Left lung (tissue), 10 donors: ENCODE data around the gene C2orf72. TPM values are rescaled to one million over a fixed set of nuclear protein-coding genes. Genes with fewer than 3 reads are reported as not detected.

Experiments
- ATAC-seq: fragments of 200-7000 bp; cut with Tn5 transposase; one replicate; pipeline ENCODE4 v1.9.1; 2020; ENCODE audit warnings: moderate library complexity
- DNase-seq, 4 donors: peaks; one replicate each; pipeline ENCODE4 v3.0.0-alpha.2; 2013 to 2020
- H3K27ac ChIP-seq, 2 donors: fragments of 200-600 bp; sonication (generic) in 1 of 2; one replicate each; pipeline versions ENCODE4 v1.5.0 to v1.8.0; 2020 to 2021
- H3K27me3 ChIP-seq, 2 donors: fragments of 200-600 bp; sonication (generic) in 1 of 2; one replicate each; pipeline versions ENCODE4 v1.5.0 to v1.8.0; 2020 to 2021
- H3K36me3 ChIP-seq, 2 donors: fragments of 200-600 bp; sonication (generic) in 1 of 2; one replicate each; pipeline versions ENCODE4 v1.5.0 to v1.8.0; 2020 to 2021
- H3K4me1 ChIP-seq, 2 donors: fragments of 200-600 bp; one replicate each; pipeline ENCODE4 v1.8.0; 2021
- H3K4me3 ChIP-seq, 2 donors: fragments of 200-600 bp; sonication (generic) in 1 of 2; one replicate each; pipeline versions ENCODE4 v1.5.0 to v1.8.0; 2020 to 2021; ENCODE audit warnings: mild to moderate bottlenecking in 1 of 2
- H3K9me3 ChIP-seq, 2 donors: fragments of 200-600 bp; sonication (generic) in 1 of 2; one replicate each; pipeline versions ENCODE4 v1.5.0 to v1.8.0; 2020 to 2021
- CTCF ChIP-seq, 2 donors: fragments of 200-600 bp; sonication (generic) in 1 of 2; IDR thresholded peaks; one replicate each; pipeline versions ENCODE4 v1.5.0 to v1.8.0; 2021; ENCODE audit warnings: antibody characterized with exemption in 2 of 2
- intact Hi-C, 2 donors: fragments of 100-400 bp; cut with DNase I; formaldehyde crosslinking; loops; one replicate each; pipeline versions ENCODE4 v1.11.2 to v1.14.2; 2022
- polyA plus RNA-seq, 6 donors: library from polyadenylated mRNA; unstranded; fragments of 120-200 nt; gene quantifications; one replicate each; pipeline ENCODE4 v1.2.1, GENCODE V29; 2013; ENCODE audit not compliant: insufficient read length in 6 of 6
- total RNA-seq, 2 donors: library from RNA; stranded (reverse); fragmentation: NEBNext Ultra II Directional; extraction: Animal tissue kit (Norgen Biotek cat#: 25700); gene quantifications; one replicate each; pipeline ENCODE4 v1.2.1, GENCODE V29; 2021
- donor health status: DM: no; HTN: yes; CAD: no.
- donor health status: DM: no; HTN: no; CAD: no.

The C2orf72 gene
- total and polyA plus RNA-seq, 8 donors: 0.21 to 1.1 (median 0.53) TPM

- H3K27me3 ChIP-seq: peaks cover 46 to 94% of the 10 kb centered on the region in 2 donors
Observed at GRCh38 chr2:231036578-231037106, 681 bp upstream of the C2orf72 start.

GRCh38 chr2:231037731-231038482 is 584 bp downstream of the C2orf72 start:
- no peak for DNase-seq
- peak; percentile 47 for ATAC-seq
- intact Hi-C loops: no loop called here
- Histone ChIP-seq H3K27ac (no peak overlapping the region), H3K27me3 (peaks cover 46 to 92% of the 10 kb centered on the region in 2 donors), H3K4me3 (no peak overlapping the region), H3K36me3 (no peaks in the 10 kb centered on the region), H3K4me1 (peaks cover 0 to 3% of the 10 kb centered on the region in 2 donors), H3K9me3 (no peaks in the 10 kb centered on the region)
- no peak for TF ChIP-seq CTCF (IDR thresholded peaks at IDR 0.05)

More at GRCh38 chr2:231036578-231037106, 681 bp upstream of the C2orf72 start:
- TF ChIP-seq CTCF (IDR thresholded peaks at IDR 0.05): no peak
- H3K9me3 ChIP-seq: no peaks in the 10 kb centered on the region
- no peak overlapping the region for H3K4me3 ChIP-seq
- DNase-seq (no peak), ATAC-seq (no peak)
- no peaks in the 10 kb centered on the region for H3K36me3 ChIP-seq
- H3K4me1 ChIP-seq: peaks cover 0 to 3% of the 10 kb centered on the region in 2 donors
- no peak overlapping the region for H3K27ac ChIP-seq
- intact Hi-C loops: no loop called here

GRCh38 chr2:231038483-231039293 is 1.4 kb downstream of the C2orf72 start:
- intact Hi-C loops: no loop called here
- H3K27ac ChIP-seq: no peak overlapping the region
- H3K27me3 ChIP-seq: peaks cover 46 to 85% of the 10 kb centered on the region in 2 donors
- no peak overlapping the region for H3K4me3 ChIP-seq
- H3K36me3 ChIP-seq: no peaks in the 10 kb centered on the region
- ATAC-seq: no peak
- no peak for DNase-seq
- H3K4me1 ChIP-seq: peaks cover 0 to 3% of the 10 kb centered on the region in 2 donors
- TF ChIP-seq CTCF (IDR thresholded peaks at IDR 0.05): no peak
- no peaks in the 10 kb centered on the region for H3K9me3 ChIP-seq

GRCh38 chr2:231039294-231039664 is 2.0 kb downstream of the C2orf72 start:
- Histone ChIP-seq H3K27ac (no peak overlapping the region), H3K36me3 (no peaks in the 10 kb centered on the region), H3K9me3 (no peaks in the 10 kb centered on the region), H3K4me3 (no peak overlapping the region), H3K4me1 (peaks cover 0 to 3% of the 10 kb centered on the region in 2 donors), H3K27me3 (peaks cover 46 to 79% of the 10 kb centered on the region in 2 donors)
- ATAC-seq: no peak
- TF ChIP-seq CTCF (IDR thresholded peaks at IDR 0.05): no peak
- intact Hi-C loops: no loop called here
- DNase-seq: no peak
